Activated CD4-positive, CD25-positive, alpha-beta regulatory T cell (primary cell): Measurements from ENCODE around the gene TRIO.

Experiments
- DNase-seq, 4 experiments: peaks; one replicate each; lab custom pipeline; 2025; lab: John Stamatoyannopoulos, UW

TRIO gene

GRCh38 chr5:14557203-14557770 is 414.1 kb downstream of the TRIO start:
- no peak for DNase-seq

GRCh38 chr5:14557791-14558415 is 414.8 kb downstream of the TRIO start:
- DNase-seq: no peak
